Esophagus (tissue), 2 donors: Measurements from ENCODE around the gene HES3. TPM values are rescaled to one million over a fixed set of nuclear protein-coding genes. Genes with fewer than 3 reads are reported as not detected.

Source experiments
- H3K27ac ChIP-seq, 2 donors: one replicate each; pipeline ENCODE4 v1.5.1; 2013; ENCODE audit warnings: low read depth in 2 of 2, mild to moderate bottlenecking in 2 of 2, inconsistent platforms in 1 of 2, low read length in 1 of 2, moderate library complexity in 1 of 2
- H3K27me3 ChIP-seq, 2 donors: one replicate each; pipeline ENCODE4 v1.6.1; 2013; ENCODE audit warnings: low read length in 2 of 2, control low read depth in 1 of 2, mild to moderate bottlenecking in 1 of 2; ENCODE audit not compliant: insufficient read depth in 2 of 2, control insufficient read depth in 1 of 2
- H3K36me3 ChIP-seq, 2 donors: one replicate each; pipeline ENCODE4 v1.6.1; 2013; ENCODE audit warnings: low read length in 1 of 2; ENCODE audit not compliant: control insufficient read depth in 2 of 2, insufficient read depth in 2 of 2
- H3K4me1 ChIP-seq, 2 donors: one replicate each; pipeline ENCODE4 v1.6.1; 2013; ENCODE audit warnings: low read length in 1 of 2; ENCODE audit not compliant: control insufficient read depth in 2 of 2, insufficient read depth in 2 of 2
- H3K4me3 ChIP-seq, 2 donors: one replicate each; pipeline ENCODE4 v1.5.1; 2013; ENCODE audit warnings: low read length in 2 of 2, mild to moderate bottlenecking in 2 of 2, low read depth in 1 of 2, moderate library complexity in 1 of 2
- H3K9me3 ChIP-seq, 2 donors: one replicate each; pipeline ENCODE4 v1.6.1; 2013; ENCODE audit warnings: mild to moderate bottlenecking in 2 of 2, low read depth in 1 of 2, low read length in 1 of 2, moderate library complexity in 1 of 2; ENCODE audit not compliant: control insufficient read depth in 2 of 2, insufficient read depth in 1 of 2
- WGBS, 2 donors: extraction: QIAGEN DNeasy Blood & Tissue Kit; methylation state at CpG; one replicate each; pipeline ENCODE4 v1.1.7; 2013; 5-methylcytosine and 5-hydroxymethylcytosine counted together
- polyA plus RNA-seq, 2 donors: library from polyadenylated mRNA; stranded (reverse); fragments of 200-250 nt; gene quantifications; one replicate each; pipeline ENCODE4 v1.2.3, GENCODE V29; 2013
- donor health status: healthy with polysubstance abuse.
- donor health status: Bipolar disorder and iron deficiency.

Gene HES3
- polyA plus RNA-seq, 2 donors = not detected

DNA sequence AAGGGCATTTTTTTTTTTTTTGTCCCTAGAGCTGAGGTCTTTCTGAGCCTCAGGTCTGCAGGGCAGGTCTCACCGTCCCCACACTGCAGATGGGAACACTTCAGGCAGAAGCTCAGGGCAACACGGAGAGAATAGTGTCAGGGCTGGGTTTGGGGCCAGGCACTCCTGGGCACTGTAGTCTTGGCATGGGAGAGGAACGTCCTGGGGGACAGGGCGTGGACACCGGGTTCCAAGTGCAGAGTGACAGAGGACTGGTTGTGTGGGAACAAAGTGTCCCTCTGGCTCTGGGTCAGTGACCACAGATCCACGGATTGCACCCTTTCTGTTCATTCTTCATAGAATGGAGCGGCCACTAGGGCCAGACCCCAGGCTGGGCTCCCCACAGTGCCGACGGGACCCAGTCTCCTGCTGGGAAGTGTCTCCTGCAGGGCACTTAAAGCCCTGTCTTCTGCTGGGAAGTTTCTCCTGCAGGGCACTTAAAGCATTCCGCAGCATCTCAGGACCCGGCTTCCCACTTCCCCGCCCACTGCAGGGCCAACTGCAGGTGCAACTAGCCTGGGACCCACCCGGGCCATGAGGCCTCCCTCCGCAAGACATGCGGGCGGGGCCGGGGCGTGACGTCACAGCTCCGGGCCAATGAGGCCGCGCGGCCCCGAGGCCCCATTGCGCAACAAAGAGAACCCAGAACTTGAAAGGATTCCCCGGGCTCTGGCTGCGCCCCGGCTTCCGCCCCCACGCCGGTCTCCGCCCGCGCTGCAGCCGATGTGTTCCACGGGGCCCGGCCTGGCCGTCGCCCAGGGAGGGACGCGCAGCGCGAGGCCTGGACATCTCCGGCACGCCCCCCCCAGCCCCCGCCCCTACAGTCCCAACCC lies 15.7 kb downstream of the HES3 start:
- no peaks in the 10 kb centered on the region for H3K9me3 ChIP-seq
- H3K27ac ChIP-seq = peak overlapping the region; percentile 28 to 54
- no peaks in the 10 kb centered on the region for H3K27me3 ChIP-seq
- H3K4me1 ChIP-seq = peaks cover 0 to 11% of the 10 kb centered on the region in 2 donors
- 6 to 8% methylated on average over 44 to 46 of the region's 46 CpGs for WGBS, 2 donors
- peak overlapping the region; percentile 40 to 55 for H3K4me3 ChIP-seq
- H3K36me3 ChIP-seq = peaks cover 0 to 2% of the 10 kb centered on the region in 2 donors

DNA sequence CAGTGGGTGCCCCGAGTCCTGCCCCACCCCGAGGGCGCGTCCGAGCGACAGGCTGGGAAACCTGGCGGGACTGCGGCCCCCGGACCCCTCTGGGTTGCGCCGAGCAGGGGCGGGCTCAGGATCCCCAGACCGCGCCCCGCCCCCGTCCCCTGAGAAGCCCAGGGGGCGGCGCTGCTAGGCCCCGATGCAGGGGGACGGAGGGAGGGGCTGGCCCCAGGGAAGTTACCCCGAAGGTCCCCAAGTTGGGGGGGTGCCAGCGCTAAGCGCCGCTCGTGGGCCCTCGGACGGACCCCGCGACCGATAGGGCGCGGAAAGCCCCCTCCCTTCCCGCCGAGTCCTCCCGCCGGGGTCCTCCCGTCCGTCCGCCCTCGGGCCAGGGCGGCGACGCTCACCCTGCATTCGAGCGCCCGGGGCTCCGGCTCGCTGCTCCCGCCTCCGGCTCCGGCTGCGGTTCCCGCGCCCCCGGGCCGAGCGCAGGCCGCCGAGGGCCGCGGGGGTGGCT lies 16.5 kb downstream of the HES3 start:
- 1% methylated on average over 29 to 61 of the region's 61 CpGs for WGBS, 2 donors
- peaks cover 0 to 11% of the 10 kb centered on the region in 2 donors for H3K4me1 ChIP-seq

DNA sequence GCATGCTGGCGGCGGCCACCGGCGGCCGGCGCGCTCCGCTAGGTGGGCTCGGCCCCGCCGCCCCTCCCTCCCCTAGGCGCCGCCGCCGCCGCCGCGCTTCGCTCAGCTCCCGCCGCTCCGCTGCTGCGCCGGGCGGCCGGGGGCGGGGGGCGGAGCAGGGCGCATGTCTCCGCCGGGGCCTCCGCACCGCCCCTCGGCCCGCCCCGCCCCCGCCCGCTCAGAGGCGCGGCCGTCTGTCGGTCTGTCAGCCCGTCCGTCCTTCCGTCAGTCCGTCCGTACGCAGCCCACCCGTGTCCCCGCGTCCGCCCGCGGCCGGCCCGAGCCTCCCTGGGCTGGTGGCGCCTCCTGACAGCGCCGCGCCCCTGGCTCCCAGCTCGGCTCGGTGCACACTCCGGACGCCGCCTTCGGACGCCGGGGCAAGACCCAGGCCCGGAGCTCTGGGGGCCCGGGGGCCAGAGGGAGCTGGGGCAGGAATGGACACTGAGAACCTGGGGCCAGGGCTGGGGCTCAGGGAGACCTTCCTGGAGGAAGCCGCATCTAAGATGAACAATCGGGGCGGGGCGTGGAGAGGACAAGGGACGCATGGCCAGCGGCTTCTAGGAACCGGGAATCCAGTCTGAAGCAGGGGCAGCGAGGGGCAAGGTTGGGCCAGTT lies 17.1 kb downstream of the HES3 start, which contains the start of gene GPR153:
Gene GPR153, minus strand, starts transcription at position 138 of the 654 bp plus-strand sequence. CDS start 6,193 bp downstream, outside the sequence.
- Histone ChIP-seq H3K27ac (peak within 1 kb of the TSS; percentile 28 to 54), H3K4me3 (peak within 1 kb of the TSS; percentile 54 to 55), H3K9me3 (no peaks in the 10 kb centered on the region), H3K4me1 (peaks cover 0 to 11% of the 10 kb centered on the region in 2 donors), H3K27me3 (no peaks in the 10 kb centered on the region), H3K36me3 (peaks cover 0 to 2% of the 10 kb centered on the region in 2 donors)
- 1 to 2% methylated on average over 49 to 78 of the region's 78 CpGs for WGBS, 2 donors

More for the DNA sequence above, 16.5 kb downstream of the HES3 start:
- Histone ChIP-seq H3K27me3 (no peaks in the 10 kb centered on the region), H3K27ac (peak overlapping the region in 1 of 2 donors; percentile 54), H3K9me3 (no peaks in the 10 kb centered on the region), H3K36me3 (peaks cover 0 to 2% of the 10 kb centered on the region in 2 donors), H3K4me3 (peak overlapping the region; percentile 53 to 55)

- Histone ChIP-seq H3K4me1 (peaks cover 0 to 11% of the 10 kb centered on the region in 2 donors), H3K9me3 (no peaks in the 10 kb centered on the region), H3K36me3 (peaks cover 0 to 2% of the 10 kb centered on the region in 2 donors), H3K27me3 (no peaks in the 10 kb centered on the region), H3K27ac (peak overlapping the region in 1 of 2 donors; percentile 8), H3K4me3 (peak overlapping the region in 1 of 2 donors; percentile 55)
- WGBS, 2 donors = 23 to 24% methylated on average over 12 to 15 of the region's 15 CpGs
Observed at GRCh38 chr1:6261615-6261995, 17.6 kb downstream of the HES3 start.

DNA sequence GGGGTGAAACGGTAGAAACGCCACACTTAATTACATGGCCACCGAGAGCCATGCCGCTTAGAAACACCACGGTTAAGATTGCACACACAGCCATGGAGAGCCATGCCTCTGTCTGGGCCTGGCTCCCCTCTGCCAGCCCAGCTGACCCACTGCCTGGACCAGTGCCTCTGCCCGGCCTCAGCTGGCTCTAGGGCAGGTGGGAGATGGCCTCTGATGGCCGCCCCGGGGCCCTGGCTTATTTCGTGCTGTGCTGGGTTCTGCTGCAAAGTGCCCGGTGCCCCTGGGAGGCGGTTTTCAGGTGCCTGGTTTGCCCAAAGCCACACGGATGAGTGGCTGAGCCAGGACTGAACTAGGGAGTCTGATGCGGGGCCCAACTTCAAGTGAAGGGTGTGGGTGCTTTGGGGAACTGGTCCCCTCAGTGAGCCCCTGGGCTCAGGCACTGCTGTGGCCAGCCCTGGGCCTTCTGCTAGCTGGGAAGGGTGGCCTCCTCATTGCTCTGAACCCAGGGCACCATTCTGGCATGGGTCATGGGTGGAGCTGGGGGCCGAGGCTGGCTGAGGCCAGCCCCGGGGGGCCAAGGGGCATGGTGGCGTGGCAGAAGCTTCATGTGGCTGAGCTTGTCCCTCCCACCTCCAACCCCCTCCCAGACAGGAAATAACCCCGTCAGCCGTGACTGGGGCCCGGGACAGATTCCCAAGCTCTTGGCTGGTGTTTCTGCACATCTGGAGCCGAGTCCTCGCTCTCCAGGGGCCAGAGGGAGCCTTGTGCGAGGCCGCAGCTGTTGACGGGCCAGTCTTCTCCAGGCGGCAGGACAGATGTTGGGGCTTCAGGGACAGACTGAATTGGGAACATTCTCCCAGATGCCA lies 18.8 kb downstream of the HES3 start:
- no peak overlapping the region for H3K4me3 ChIP-seq
- 73 to 74% methylated on average over 25 of the region's 25 CpGs for WGBS, 2 donors
- peaks cover 0 to 11% of the 10 kb centered on the region in 2 donors for H3K4me1 ChIP-seq
- peaks cover 0 to 2% of the 10 kb centered on the region in 2 donors for H3K36me3 ChIP-seq
- H3K27ac ChIP-seq = no peak overlapping the region
- H3K27me3 ChIP-seq = no peaks in the 10 kb centered on the region
- H3K9me3 ChIP-seq = no peaks in the 10 kb centered on the region

DNA sequence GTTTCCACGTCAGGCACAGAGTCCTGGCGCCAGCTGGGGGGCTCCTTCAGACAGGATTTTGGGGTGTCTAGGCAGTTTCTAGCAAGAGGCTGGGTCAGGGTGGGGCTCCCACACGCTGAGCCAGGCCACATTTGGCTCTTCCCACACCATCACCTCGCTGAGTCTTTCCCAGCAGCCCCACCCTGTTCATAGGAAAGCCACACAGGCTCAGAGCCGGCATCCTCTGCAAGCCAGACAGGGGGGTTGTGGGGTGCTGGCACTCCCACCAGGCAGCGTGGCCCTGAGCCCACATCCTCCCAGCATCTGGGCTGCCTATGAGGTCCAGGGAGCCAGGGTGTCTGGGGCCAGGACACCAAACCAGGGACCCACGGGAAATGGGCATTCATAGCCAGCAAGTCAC lies 19.7 kb downstream of the HES3 start:
- WGBS, 2 donors = 45 to 63% methylated on average over 7 of the region's 7 CpGs
- Histone ChIP-seq H3K27ac (no peak overlapping the region), H3K27me3 (no peaks in the 10 kb centered on the region), H3K9me3 (no peaks in the 10 kb centered on the region), H3K36me3 (peaks cover 0 to 2% of the 10 kb centered on the region in 2 donors), H3K4me3 (no peak overlapping the region), H3K4me1 (peaks cover 0 to 11% of the 10 kb centered on the region in 2 donors)

DNA sequence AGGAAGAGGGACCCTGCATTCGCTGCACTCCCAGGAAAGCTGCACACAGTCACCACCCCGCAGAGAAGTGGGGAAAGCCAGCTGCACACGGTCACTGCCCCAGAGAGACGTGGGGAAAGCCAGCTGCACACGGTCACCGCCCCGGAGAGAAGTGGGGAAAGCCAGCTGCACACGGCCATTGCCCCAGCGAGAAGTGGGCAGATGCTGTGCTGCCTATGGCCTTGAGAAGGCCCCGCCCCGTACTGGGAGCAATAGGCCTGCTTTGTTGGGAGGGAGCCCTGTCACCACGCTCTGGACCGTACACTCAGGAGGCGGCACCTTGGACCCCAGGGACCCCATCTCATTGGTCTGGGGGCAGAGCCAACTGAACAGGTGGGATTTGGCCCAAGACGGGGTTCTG lies 21.2 kb downstream of the HES3 start:
- H3K4me3 ChIP-seq = no peak overlapping the region
- H3K36me3 ChIP-seq = peaks cover 0 to 2% of the 10 kb centered on the region in 2 donors
- H3K4me1 ChIP-seq = peaks cover 0 to 10% of the 10 kb centered on the region in 2 donors
- no peaks in the 10 kb centered on the region for H3K27me3 ChIP-seq
- H3K9me3 ChIP-seq = no peaks in the 10 kb centered on the region
- WGBS, 2 donors = 82 to 91% methylated on average over 15 of the region's 15 CpGs
- no peak overlapping the region for H3K27ac ChIP-seq

DNA sequence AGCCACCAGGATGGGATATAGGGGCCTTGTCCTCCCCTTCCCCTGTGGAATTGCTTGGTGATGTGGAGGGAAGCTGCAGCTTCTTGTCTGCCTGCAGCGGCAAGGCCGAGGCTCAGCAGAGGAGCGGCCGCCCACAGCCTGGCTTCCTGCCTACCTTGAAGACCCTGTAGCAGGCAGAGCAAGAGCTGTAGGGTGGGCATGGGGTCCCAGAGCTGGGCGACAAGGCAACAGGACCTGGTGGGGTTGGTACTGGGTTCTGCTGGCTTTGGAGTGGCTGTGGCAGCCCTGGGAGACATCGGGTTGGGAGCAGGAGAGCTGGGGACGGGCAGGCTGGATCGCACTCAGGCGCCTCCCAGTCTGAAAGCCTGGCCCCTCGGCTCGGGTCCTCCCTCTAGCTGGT lies 22.7 kb downstream of the HES3 start:
- Histone ChIP-seq H3K4me1 (peaks cover 0 to 16% of the 10 kb centered on the region in 2 donors), H3K36me3 (peaks cover 0 to 2% of the 10 kb centered on the region in 2 donors), H3K27ac (no peak overlapping the region), H3K9me3 (no peaks in the 10 kb centered on the region), H3K27me3 (no peaks in the 10 kb centered on the region), H3K4me3 (no peak overlapping the region)
- 86 to 87% methylated on average over 11 of the region's 11 CpGs for WGBS, 2 donors
